Vagina (tissue), 2 donors: ENCODE measurements around the gene GPRIN1.

Source experiments
- POLR2A ChIP-seq, 2 donors: fragments of 450-650 bp; IDR thresholded peaks; one replicate each; pipeline ENCODE4 v1.6.1; 2017; ENCODE audit warnings: antibody characterized with exemption in 2 of 2, mild to moderate bottlenecking in 2 of 2, moderate library complexity in 2 of 2
- POLR2AphosphoS5 ChIP-seq, 2 donors: sonication (generic); formaldehyde crosslinking; IDR thresholded peaks; one replicate each; pipeline ENCODE4 v1.9.0; 2017; ENCODE audit warnings: antibody characterized with exemption in 2 of 2, mild to moderate bottlenecking in 2 of 2, low read depth in 1 of 2; ENCODE audit not compliant: insufficient read depth in 1 of 2
- TF ChIP-seq, protein P1 (sequence below), 3 experiments: fragments of 450-650 bp in 2 of 3; fragments of 200-600 bp in 1 of 3; sonication (generic) in 1 of 3; IDR thresholded peaks; one replicate each; pipeline ENCODE4 v1.5.1; 2017 to 2019; ENCODE audit warnings: antibody characterized with exemption in 3 of 3, mild to moderate bottlenecking in 2 of 3, moderate library complexity in 2 of 3

DNA sequence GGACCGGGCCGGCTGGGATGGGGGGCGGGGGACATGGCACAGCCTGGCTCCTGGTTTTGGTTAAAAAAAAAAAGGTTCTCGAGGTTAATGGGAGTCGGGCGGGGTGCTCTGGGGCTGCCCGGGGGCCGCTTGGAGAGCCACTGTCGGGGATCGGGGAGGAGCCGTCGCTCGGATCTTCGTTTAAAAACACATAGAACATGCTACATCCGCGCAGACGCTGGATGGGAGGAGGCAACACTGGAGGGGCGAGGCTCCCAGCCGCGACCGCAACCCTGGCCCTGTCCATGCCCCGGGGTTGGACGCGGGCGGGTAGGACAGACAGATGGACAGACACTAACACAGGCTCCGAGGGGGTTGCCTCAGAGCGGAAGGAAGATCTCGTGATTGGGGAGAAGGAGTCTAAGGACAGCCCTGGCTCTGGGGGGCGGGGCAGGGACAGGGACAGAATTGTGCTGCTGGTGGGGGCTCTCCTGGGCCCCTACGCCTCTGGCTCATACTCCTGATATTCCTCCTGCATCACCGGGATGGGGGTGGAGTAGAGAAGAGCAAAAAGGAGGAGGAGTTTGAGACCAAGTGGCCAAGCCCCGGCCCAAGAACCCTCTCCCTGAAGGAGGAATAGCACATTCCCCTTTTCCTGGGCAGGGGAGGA lies 10.5 kb upstream of the GPRIN1 start:
- TF ChIP-seq, protein P1, sequence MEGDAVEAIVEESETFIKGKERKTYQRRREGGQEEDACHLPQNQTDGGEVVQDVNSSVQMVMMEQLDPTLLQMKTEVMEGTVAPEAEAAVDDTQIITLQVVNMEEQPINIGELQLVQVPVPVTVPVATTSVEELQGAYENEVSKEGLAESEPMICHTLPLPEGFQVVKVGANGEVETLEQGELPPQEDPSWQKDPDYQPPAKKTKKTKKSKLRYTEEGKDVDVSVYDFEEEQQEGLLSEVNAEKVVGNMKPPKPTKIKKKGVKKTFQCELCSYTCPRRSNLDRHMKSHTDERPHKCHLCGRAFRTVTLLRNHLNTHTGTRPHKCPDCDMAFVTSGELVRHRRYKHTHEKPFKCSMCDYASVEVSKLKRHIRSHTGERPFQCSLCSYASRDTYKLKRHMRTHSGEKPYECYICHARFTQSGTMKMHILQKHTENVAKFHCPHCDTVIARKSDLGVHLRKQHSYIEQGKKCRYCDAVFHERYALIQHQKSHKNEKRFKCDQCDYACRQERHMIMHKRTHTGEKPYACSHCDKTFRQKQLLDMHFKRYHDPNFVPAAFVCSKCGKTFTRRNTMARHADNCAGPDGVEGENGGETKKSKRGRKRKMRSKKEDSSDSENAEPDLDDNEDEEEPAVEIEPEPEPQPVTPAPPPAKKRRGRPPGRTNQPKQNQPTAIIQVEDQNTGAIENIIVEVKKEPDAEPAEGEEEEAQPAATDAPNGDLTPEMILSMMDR (IDR thresholded peaks at IDR 0.05), result no peak
- no peak for TF ChIP-seq POLR2A (IDR thresholded peaks at IDR 0.05)
- TF ChIP-seq POLR2AphosphoS5 (IDR thresholded peaks at IDR 0.05; ENCODE audit: insufficient read depth in 1 of 2, low read depth in 1 of 2), result no peak
